GM12892 (cell line): ENCODE results near the gene APOBEC3B.

Experiments used
- POLR2A ChIP-seq: IDR thresholded peaks from 2 replicates; pipeline ENCODE4 v1.6.1; 2011; ENCODE audit warnings: low read depth, low read length, control low read depth
- POLR2AphosphoS5 ChIP-seq: IDR thresholded peaks from 2 replicates; pipeline ENCODE4 v1.6.1; 2011; ENCODE audit warnings: low read depth, low read length, control low read depth
- TAF1 ChIP-seq: IDR thresholded peaks from 2 replicates; pipeline ENCODE4 v1.6.1; 2011; ENCODE audit warnings: low read depth, mild to moderate bottlenecking, control low read depth, low read length, borderline replicate concordance

- TF ChIP-seq POLR2AphosphoS5: no peak
- TF ChIP-seq POLR2A: no peak
- TF ChIP-seq TAF1: no peak
Observed at GRCh38 chr22:39041908-39042307, 59.8 kb downstream of the APOBEC3B start.
